IPS-15b (cell line): Measurements from ENCODE around the gene OR6S1.
A peak's percentile ranks its signal among the peaks of the same experiment; 100 is the strongest.

Experiments
- H3K27me3 ChIP-seq: one replicate; pipeline ENCODE4 v1.6.1; 2013; ENCODE audit warnings: low read length; ENCODE audit not compliant: control insufficient read depth, insufficient read depth
- H3K36me3 ChIP-seq: one replicate; pipeline ENCODE4 v1.6.1; 2013; ENCODE audit warnings: low read length; ENCODE audit not compliant: control insufficient read depth, insufficient read depth
- H3K4me1 ChIP-seq: one replicate; pipeline ENCODE4 v1.6.1; 2013; ENCODE audit warnings: mild to moderate bottlenecking, low read length; ENCODE audit not compliant: control insufficient read depth, insufficient read depth
- H3K4me3 ChIP-seq: one replicate; pipeline ENCODE4 v1.5.1; 2013; ENCODE audit warnings: low read depth, low read length
- H3K9ac ChIP-seq: one replicate; pipeline ENCODE4 v1.6.1; 2013; ENCODE audit warnings: low read depth, mild to moderate bottlenecking, low read length
- H3K9me3 ChIP-seq: one replicate; pipeline ENCODE4 v1.6.1; 2013; ENCODE audit warnings: mild to moderate bottlenecking, low read length; ENCODE audit not compliant: control insufficient read depth, insufficient read depth

Gene OR6S1, protein sequence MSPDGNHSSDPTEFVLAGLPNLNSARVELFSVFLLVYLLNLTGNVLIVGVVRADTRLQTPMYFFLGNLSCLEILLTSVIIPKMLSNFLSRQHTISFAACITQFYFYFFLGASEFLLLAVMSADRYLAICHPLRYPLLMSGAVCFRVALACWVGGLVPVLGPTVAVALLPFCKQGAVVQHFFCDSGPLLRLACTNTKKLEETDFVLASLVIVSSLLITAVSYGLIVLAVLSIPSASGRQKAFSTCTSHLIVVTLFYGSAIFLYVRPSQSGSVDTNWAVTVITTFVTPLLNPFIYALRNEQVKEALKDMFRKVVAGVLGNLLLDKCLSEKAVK

DNA sequence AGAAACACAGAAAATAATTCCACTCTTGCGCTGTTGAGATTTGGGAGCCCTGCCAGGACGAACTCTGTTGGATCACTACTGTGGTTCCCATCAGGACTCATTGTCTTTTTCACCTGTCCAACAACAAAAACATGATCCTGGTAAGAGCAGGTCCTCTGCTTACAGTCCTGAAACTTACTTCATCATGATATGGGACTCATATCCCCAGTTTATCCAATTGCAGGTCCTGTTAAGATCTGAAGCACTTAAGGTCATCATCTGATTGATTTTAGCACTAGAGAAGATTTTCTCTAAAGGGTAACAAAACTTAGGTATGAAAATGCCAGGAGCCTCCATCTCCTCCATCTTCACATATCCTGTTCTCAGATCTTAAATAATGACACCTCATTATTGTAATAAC, at the start of gene OR6S1:
OR6S1 (minus strand) TSS at position 101 of the 400 bp plus-strand sequence; CDS start at position 101, 0 bp downstream.
- H3K9me3 ChIP-seq, result no peaks in the 10 kb centered on the region
- no peak within 1 kb of the TSS for H3K9ac ChIP-seq
- H3K27me3 ChIP-seq, result peaks cover 14% of the 10 kb centered on the region
- no peak within 1 kb of the TSS for H3K4me3 ChIP-seq
- no peaks in the 10 kb centered on the region for H3K36me3 ChIP-seq
- H3K4me1 ChIP-seq, result no peaks in the 10 kb centered on the region

DNA sequence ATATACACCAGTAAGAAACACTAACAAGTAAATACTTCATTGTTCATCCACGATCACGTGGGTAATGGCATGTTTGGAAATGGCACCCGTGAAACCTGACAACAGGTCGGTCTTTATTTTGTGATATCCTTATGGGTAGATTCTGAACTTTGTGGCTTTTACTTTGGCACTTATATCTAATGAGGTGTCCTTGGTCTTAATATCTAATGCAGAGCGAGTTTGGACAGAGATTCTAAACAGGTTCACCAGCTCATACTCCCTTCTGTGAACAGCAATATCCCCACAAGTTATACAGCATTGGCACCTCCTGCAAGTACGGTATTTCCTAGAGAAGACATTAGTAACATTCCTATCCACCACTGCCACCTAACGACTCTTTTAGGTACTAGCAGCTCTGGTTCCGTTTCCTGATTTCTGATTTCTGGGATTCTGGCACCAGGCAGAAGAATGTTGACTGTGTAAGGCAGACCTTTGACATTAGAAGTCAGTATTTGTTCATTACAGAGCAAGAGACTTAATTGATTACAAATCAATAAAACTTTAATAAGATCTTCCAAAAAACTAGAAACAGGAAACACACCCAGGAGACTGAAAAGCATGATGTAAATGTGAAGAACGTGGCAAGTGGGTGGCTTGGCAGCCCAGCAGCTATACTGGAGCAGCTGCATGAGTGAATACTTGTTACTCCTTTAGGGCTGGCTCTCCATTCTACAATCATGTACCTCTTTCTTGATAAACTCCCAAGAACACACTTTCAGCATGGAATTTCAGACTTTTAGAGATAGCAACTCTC, 49.6 kb upstream of the OR6S1 start:
- Histone ChIP-seq H3K4me1 (no peaks in the 10 kb centered on the region), H3K36me3 (no peaks in the 10 kb centered on the region), H3K4me3 (no peak overlapping the region), H3K9ac (no peak overlapping the region), H3K27me3 (no peaks in the 10 kb centered on the region), H3K9me3 (no peaks in the 10 kb centered on the region)

DNA sequence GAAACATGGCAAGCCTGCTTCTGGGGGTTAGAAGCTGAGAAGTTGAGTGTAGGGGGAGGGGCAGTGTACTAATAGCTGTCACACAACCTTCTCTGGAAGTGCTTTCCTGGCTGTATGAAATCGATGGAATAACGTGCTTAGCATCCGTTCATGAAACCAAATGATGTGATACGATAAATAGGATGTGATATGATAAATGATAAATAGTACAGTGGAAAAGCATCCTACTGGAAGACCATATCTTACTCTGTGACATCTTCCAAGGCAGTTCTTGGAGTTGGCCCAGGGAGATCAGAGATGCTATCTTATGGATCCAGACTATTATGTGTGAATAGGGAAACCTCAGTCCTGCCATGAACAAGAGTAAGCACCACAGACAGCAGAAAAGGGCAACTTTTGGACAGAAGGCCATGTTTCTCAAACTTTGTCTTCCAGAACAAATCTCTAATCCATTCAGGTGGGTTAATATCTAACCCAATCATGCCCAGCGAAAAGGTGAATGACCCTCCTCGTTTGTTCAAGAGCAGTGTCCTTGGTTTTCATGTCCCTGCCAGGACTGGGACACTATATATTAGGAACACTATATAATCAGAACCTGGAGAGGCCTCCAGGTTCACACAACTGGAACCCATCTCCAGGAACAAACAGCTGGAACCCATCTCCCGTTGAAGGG, 46.8 kb upstream of the OR6S1 start, which contains the start of gene ANG:
ANG (plus strand) TSS at position 598 of the 673 bp plus-strand sequence. CDS start 4,801 bp downstream, outside the sequence.
- H3K27me3 ChIP-seq, result no peaks in the 10 kb centered on the region
- no peaks in the 10 kb centered on the region for H3K36me3 ChIP-seq
- H3K9me3 ChIP-seq, result no peaks in the 10 kb centered on the region
- no peaks in the 10 kb centered on the region for H3K4me1 ChIP-seq
- no peak within 1 kb of the TSS for H3K9ac ChIP-seq
- H3K4me3 ChIP-seq, result no peak within 1 kb of the TSS

DNA sequence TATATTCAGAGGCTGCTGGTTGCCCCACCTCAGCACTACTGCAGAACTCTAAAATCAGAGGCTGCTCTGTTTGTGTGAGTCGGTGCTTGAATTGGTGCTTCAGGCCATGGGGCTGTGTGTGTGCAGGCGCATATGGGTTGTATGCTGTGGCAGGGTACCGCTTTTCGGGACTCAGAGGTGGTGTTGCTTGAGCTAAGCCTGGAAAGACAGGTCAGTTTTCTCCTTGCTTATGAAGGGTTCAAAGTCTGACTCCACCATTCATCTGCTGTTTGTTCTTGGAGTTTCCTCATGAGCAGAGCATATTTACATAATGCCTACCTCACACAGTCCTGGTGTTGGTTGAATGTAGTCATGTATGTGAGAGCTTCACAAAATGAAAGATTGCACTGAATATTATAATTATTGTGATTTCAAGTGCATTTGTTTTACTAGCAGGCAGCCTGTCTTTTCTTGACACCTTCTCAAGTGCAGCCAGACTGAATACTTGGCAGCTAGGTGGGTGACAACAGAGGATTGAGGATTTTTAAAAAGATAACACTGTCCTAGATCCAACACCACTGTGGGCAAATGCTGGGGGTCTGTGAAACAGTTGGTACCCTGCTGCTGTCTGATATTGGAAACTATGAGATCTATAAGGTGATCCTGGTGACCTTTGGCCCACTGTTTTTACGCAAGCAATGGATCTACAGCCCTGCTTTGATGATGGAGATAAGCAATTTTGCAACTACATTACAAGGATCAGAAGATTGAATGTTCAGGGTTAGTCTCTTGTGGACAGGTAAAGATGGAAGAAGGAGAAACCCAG, 46.1 kb upstream of the OR6S1 start:
- Histone ChIP-seq H3K4me1 (no peaks in the 10 kb centered on the region), H3K4me3 (no peak overlapping the region), H3K9ac (no peak overlapping the region), H3K27me3 (no peaks in the 10 kb centered on the region), H3K36me3 (no peaks in the 10 kb centered on the region), H3K9me3 (no peaks in the 10 kb centered on the region)

DNA sequence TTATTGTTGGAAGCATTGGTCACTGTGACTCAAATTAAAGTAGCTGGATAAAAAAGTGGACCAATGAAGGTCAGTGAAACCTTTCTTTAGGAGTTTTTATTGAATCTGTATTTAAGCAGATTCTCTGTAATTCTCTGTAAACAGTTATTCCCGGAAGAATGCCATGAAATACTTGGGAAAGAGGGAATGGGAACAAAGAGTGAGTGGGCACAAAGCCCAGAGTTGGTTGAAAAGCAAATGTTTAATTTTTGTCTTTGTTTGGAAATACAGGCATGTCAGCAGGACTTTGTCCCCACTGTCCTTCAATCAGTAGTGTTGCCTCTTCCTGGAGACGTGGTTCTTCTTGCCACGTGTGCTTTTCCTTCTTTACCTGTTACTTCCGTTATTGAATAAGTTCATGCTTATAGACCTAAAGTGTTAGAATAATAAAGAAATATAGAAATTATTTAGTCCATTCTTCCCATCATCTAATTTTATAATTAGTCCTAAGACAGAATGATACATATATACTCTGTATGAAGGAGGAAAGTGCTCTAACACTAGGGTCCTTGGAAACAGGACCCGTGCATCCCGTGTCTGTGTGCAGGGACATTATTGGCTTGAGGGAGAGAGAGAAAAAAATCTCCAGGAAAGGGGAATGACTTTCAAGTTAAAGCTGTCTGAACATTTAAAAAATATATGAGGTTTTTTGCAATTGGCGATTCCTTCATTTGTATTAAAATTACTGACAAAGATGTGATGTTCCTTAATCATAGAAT, 45.1 kb upstream of the OR6S1 start:
- no peaks in the 10 kb centered on the region for H3K27me3 ChIP-seq
- H3K9me3 ChIP-seq, result no peaks in the 10 kb centered on the region
- no peak overlapping the region for H3K4me3 ChIP-seq
- no peaks in the 10 kb centered on the region for H3K36me3 ChIP-seq
- no peak overlapping the region for H3K9ac ChIP-seq
- H3K4me1 ChIP-seq, result no peaks in the 10 kb centered on the region

DNA sequence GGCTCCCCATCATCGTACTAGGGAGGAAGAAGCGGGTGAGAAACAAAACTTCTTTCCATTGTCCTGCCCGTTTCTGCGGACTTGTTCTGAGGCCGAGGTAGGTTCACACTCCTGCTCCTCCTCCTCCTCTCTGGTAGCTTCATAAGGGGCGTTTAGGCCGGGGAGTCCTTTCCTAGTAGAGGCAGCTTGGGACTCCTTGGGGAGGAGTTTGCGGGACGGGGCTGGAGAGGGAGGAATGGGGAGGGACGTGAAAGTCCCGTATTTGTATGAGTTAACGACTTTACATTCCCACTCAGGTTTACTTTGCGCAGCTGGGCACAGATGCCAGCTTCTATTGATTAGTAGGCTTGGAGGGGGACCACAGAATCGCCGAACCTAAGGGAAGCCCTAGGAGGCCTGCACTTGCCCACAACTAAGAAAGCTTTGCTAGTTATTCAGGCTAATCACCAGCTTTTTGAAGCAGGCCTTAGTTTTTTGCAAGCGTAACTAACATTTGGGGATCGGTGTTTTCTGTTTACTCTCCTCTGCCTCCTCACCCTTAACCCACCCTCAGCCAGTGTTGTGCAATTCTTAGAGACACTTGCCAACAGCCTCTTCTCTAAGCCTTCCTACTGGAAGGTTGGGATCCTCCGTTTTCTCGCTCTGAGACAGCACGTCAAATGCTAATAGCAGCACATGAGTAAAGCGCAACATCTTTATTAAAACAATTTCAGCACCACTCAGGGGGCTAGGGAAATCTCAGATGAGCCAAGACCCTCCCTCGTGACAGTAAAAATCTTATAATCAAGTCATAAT, 43.4 kb upstream of the OR6S1 start:
- Histone ChIP-seq H3K4me3 (peak overlapping the region; percentile 89), H3K27me3 (no peaks in the 10 kb centered on the region), H3K9ac (peak overlapping the region; percentile 77), H3K36me3 (no peaks in the 10 kb centered on the region), H3K9me3 (no peaks in the 10 kb centered on the region), H3K4me1 (no peaks in the 10 kb centered on the region)

DNA sequence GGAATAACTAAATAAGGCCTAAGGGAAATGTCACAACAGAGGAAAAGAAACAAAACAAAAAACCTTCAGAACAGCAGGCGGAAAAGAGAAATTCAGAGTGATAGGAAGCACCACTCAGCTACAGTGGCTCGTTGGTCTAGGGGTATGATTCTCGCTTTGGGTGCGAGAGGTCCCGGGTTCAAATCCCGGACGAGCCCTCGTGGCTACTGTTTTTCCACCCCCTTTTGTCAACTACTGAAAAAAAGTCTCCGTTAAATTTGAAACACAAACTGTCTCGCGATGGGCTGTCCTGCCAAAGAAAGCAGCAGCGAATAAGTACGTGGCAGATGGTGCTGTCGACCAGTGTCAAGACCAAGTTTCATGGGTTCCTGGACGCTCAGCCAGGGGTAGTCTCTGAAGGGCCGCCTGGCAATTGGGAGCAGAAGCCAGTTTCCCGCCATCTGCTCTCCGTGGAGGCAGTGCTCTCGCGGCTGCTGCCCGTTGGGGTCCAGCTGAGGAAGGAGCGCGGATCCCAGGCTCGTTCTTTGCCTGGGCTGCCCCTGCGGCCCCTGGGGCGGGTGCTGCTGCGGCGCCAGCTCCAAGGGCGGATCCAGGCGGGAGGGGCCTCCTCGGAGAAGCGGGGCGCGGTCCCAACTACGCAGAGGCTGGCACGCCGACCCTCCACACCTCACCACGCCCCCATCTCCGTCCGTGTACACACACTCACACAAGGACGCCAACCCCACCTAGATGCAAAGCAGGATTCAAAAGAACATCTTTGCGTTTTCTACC, 42.6 kb upstream of the OR6S1 start, which contains the start of gene RNASE4:
RNASE4 (plus strand) TSS at position 670 of the 771 bp plus-strand sequence. CDS start 14,812 bp downstream, outside the sequence.
- Histone ChIP-seq H3K9ac (peak within 1 kb of the TSS; percentile 93), H3K9me3 (no peaks in the 10 kb centered on the region), H3K4me3 (peak within 1 kb of the TSS; percentile 89), H3K36me3 (no peaks in the 10 kb centered on the region), H3K4me1 (no peaks in the 10 kb centered on the region), H3K27me3 (no peaks in the 10 kb centered on the region)

DNA sequence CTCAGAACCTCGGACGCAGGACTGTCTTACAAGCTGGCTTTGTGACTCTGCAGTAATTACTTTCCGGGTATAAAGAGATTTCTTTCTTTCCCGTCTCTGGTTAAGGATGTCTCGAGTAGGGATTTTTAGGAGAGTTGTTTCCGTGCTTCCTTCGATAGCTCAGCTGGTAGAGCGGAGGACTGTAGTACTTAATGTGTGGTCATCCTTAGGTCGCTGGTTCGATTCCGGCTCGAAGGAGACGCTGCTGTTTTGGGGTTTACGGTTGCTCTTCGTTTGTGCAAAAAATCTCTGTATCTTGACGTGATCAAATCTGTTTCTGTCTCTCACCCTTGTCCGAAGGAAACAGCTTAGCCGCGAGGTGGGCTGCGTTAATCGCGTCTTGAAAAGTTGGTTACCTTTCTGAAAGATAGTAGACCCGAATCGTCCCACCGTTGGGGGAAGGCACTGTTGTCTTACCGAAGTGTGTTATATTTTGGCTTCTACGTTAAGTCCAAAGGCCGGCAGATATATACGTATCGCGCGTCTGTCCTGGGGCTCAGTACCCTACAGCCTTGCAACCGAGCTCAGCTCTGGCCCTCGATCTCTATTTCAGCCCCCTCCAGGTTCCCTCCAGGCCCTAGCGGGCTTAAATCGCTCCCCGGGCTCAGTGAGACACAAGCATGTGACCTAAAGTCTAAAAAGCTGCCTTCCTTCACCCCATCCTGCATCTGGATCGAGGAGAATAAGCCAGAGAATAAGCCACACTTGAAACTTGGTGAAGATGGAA, 41.8 kb upstream of the OR6S1 start:
- Histone ChIP-seq H3K4me1 (no peaks in the 10 kb centered on the region), H3K27me3 (no peaks in the 10 kb centered on the region), H3K36me3 (no peaks in the 10 kb centered on the region)

DNA sequence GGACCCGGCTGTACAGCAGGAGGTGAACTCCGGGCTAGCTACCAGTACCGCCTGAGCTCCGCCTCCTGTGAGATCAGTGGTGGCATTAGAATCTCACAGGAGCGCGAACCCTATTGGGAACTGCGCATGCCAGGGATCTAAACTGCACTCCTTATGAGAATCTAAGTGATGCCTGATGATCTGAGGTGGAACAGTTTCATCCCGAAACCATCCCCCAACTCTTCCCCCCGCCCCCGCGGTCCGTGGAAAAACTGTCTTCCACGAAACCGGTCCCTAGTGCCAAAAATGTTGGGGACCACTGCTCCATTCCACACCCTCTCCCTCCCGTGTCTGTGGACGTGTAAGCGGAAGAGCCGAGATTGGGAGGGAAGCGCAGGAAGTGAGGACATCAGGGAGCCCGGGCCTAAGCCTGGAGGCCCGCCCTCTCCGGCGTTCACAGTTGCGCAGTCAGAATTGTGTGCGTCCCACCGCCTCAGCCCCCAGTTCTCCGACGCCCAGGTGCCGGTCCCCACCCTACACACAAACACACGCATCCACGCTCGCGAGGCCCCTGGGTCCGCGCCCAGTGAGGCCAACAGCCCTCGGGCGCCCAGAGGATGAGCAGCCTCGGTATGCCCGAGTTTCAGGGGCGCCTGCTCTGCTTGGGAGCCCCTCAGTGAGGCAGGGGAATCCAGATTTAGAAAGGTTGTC, 41.1 kb upstream of the OR6S1 start:
- no peaks in the 10 kb centered on the region for H3K9me3 ChIP-seq
- H3K4me3 ChIP-seq, result peak overlapping the region; percentile 89
- H3K4me1 ChIP-seq, result no peaks in the 10 kb centered on the region
- H3K27me3 ChIP-seq, result no peaks in the 10 kb centered on the region
- no peaks in the 10 kb centered on the region for H3K36me3 ChIP-seq
- H3K9ac ChIP-seq, result peak overlapping the region; percentile 95

More for the DNA sequence above, 41.8 kb upstream of the OR6S1 start:
- no peaks in the 10 kb centered on the region for H3K9me3 ChIP-seq
- H3K4me3 ChIP-seq, result peak overlapping the region; percentile 89
- peak overlapping the region; percentile 95 for H3K9ac ChIP-seq
